HL-60 (cell line): ENCODE data around the gene IQSEC1.

Experiments used
- DNase-seq, 2 experiments: peaks; one replicate each; pipeline ENCODE4 v3.0.0-alpha.2; 2010 to 2020; ENCODE audit warnings: low read depth in 1 of 2, low spot score in 1 of 2
- H3K27ac ChIP-seq: fragments of 250-450 bp; sonication (Bioruptor Pico); replicated peaks from 2 replicates; pipeline ENCODE4 v1.5.1; 2020; ENCODE audit warnings: mild to moderate bottlenecking, moderate library complexity
- H3K27me3 ChIP-seq: fragments of 250-450 bp; sonication (Bioruptor Pico); 2 replicates; pipeline ENCODE4 v1.5.1; 2021; ENCODE audit warnings: mild to moderate bottlenecking, moderate library complexity; ENCODE audit not compliant: insufficient read depth, poor library complexity, severe bottlenecking
- H3K4me3 ChIP-seq: replicated peaks from 2 replicates; pipeline ENCODE4 v1.5.1; 2011; ENCODE audit warnings: mild to moderate bottlenecking, control low read depth, low read length; ENCODE audit not compliant: insufficient read depth
- CTCF ChIP-seq: IDR thresholded peaks from one replicate; pipeline ENCODE4 v1.5.1; 2011; ENCODE audit warnings: low read length, control low read depth, inconsistent platforms; ENCODE audit not compliant: insufficient read depth
- GABPA ChIP-seq: IDR thresholded peaks from 2 replicates; pipeline ENCODE4 v1.6.1; 2012; ENCODE audit warnings: low read depth
- POLR2AphosphoS5 ChIP-seq: IDR thresholded peaks from 2 replicates; pipeline ENCODE4 v1.6.1; 2012; ENCODE audit warnings: low read depth
- REST ChIP-seq: IDR thresholded peaks from 2 replicates; pipeline ENCODE4 v1.6.1; 2012; ENCODE audit warnings: low read depth; ENCODE audit not compliant: insufficient replicate concordance
- SPI1 ChIP-seq: IDR thresholded peaks from 2 replicates; pipeline ENCODE4 v1.6.1; 2012; ENCODE audit warnings: low read depth, mild to moderate bottlenecking, borderline replicate concordance

Gene IQSEC1

GRCh38 chr3:12991861-12992281, 81.4 kb downstream of the IQSEC1 start:
- no peak for DNase-seq
- no peak overlapping the region for H3K4me3 ChIP-seq
- H3K27ac ChIP-seq: no peak overlapping the region
- peaks cover 13% of the 10 kb centered on the region for H3K27me3 ChIP-seq
- TF ChIP-seq CTCF: no peak
- TF ChIP-seq GABPA: no peak
- no peak for TF ChIP-seq POLR2AphosphoS5
- no peak for TF ChIP-seq REST
- no peak for TF ChIP-seq SPI1

- peaks cover 13% of the 10 kb centered on the region for H3K27me3 ChIP-seq
- H3K4me3 ChIP-seq: no peak overlapping the region
- no peak for TF ChIP-seq SPI1
- no peak for TF ChIP-seq GABPA
- no peak for TF ChIP-seq CTCF
- no peak for TF ChIP-seq POLR2AphosphoS5
- no peak for TF ChIP-seq REST
- no peak for DNase-seq
- H3K27ac ChIP-seq: no peak overlapping the region
Observed at GRCh38 chr3:12991481-12991837, 81.8 kb downstream of the IQSEC1 start.

GRCh38 chr3:12990781-12991480, 82.3 kb downstream of the IQSEC1 start:
- Histone ChIP-seq H3K27me3 (peaks cover 13% of the 10 kb centered on the region), H3K4me3 (no peak overlapping the region), H3K27ac (no peak overlapping the region)
- TF ChIP-seq REST: no peak
- no peak for TF ChIP-seq GABPA
- TF ChIP-seq CTCF: no peak
- TF ChIP-seq SPI1: no peak
- no peak for TF ChIP-seq POLR2AphosphoS5
- no peak for DNase-seq
